ENCODE results near the gene FUT7.

- TF ChIP-seq CTCF (IDR thresholded peaks at IDR 0.05) (no peak), POLR2A (IDR thresholded peaks at IDR 0.05) (no peak)
Observed at GRCh38 chr9:137045294-137046087, 13.6 kb upstream of the FUT7 start.
